Left colon (tissue), 2 donors: ENCODE measurements around the gene BCAS3. TPM values are rescaled to one million over a fixed set of nuclear protein-coding genes. Genes with fewer than 3 reads are reported as not detected.

Source experiments
- ATAC-seq: fragments of 200-7000 bp; cut with Tn5 transposase; one replicate; pipeline ENCODE4 v1.9.1; 2020; ENCODE audit warnings: mild to moderate bottlenecking, moderate library complexity
- DNase-seq, 2 donors: peaks; one replicate each; pipeline ENCODE4 v3.0.0-alpha.2; 2020
- intact Hi-C, 2 donors: fragments of 100-400 bp; cut with DNase I in 1 of 2; cut with micrococcal nuclease in 1 of 2; formaldehyde crosslinking; loops; one replicate each; pipeline versions ENCODE4 v1.11.2 to v1.14.0; 2022; cut with DNase I, micrococcal nuclease
- total RNA-seq, 2 donors: library from RNA; stranded (reverse); fragmentation: NEBNext Ultra II Directional; extraction: Animal tissue kit (Norgen Biotek cat#: 25700); gene quantifications; one replicate each; pipeline ENCODE4 v1.2.1, GENCODE V29; 2021
- donor health status: DM: no; HTN: no; CAD: no.
- donor health status: DM: yes; HTN: yes; CAD: no.

BCAS3 gene
- total RNA-seq, 2 donors from 2014 or later: 19.9 to 20.2 TPM

DNA sequence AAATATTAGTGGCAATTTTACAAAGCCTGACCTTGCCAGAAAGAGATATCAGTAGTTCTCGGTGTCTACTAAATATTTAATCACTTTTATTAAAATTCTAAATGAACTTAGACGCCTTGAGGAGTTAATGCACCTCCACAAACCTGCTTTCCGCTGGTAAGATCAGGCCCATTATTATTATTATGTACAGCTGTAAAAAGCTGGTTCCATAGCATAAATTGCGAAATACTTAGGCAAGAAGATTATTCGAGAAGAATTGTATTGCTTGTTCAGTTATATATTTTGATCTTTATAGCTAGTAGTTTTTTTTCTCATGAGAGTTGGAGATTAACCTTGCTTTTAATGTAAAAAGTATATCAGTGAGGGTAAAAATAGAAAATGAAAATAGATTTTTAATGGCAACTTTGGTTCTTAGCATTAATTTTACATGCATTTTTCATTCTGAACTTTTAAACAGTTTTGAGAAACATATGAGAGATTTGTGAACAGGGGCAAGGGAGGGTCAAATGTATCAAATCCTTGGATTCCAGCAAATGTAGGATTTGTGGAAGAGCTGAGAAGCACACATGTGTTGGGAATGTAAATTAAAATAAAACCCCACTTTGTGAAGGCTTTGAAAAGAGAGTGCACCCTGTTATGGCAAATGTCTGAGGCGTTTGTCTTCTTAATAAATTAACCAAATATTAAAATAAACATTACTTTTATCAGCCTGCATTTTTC is 471.6 kb downstream of the BCAS3 start:
- DNase-seq (no peak), ATAC-seq (no peak)
- intact Hi-C loops: no loop called here

DNA sequence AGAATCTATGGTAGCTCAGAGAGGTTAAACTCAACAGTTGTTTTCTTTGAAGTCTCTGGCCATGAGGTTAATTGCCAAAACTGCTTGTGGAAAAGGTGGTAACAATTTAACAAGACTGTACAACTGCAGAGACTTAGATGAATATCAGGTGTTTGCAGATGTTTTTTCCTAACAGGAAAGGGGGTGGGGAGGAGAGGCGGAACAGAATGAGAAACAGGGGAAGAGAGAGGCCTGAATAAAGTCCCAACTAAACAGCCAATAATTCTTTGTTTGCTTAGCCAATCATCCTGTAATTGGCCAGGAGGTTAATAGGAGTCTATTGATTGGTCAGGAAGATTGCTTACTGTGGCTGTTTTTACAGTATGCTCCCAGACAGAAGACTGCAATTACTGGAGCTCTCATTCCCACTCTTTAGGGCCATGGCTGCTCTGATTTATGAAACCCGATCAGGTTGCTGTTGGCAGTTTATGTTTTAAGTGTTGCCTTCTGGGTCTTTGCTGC is 472.3 kb downstream of the BCAS3 start:
- DNase-seq (no peak), ATAC-seq (no peak)
- intact Hi-C loops: no loop called here

DNA sequence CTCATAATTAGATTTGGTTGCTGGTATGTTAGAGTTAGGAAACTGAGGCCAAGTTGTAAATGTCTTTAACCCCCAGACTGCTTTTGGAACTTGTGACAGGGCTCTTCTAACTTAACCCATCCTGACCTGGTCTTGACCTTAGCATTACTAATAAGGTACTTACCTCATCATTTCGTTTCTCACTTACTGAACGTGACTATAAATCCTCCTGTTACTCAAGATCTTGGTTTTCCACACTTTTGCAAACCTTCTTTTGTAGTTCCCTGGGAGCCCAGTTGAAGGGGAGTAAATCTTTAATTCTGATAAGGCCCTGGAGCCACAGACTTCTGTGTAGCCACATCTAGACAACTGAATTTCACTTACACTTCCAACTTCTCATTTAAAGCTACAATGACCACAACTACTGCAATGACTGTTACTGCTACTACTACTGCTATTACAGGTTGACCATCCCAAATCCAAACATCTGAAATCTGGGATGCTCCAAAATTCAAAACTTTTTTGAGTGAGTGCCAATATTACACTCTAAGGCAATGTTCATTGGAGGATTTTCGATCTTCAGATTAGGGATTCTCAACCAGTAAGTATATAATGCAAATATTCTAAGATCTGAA is 473.1 kb downstream of the BCAS3 start:
- no peak for DNase-seq
- intact Hi-C loops: no loop called here
- ATAC-seq: no peak

DNA sequence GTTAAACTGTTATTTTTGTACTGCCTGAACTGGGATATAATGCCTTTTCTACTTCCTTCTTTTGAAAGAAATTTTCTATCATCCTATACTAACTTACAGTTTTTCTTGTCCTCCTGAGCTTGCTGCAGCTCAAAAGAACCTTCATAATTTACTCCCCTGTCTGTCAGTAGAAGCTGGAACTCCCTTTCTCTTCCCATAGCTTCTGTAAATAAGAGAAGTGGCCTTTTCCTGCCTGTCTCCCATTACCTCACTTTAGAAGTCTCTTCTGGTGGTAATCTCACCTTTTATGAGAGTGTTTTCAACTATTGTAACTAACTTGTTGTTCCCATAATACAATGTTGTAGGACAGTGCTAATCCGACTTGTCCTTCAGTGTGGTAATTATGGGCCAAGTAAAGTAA is 475.2 kb downstream of the BCAS3 start:
- no peak for DNase-seq
- intact Hi-C loops: no loop called here
- ATAC-seq: no peak

DNA sequence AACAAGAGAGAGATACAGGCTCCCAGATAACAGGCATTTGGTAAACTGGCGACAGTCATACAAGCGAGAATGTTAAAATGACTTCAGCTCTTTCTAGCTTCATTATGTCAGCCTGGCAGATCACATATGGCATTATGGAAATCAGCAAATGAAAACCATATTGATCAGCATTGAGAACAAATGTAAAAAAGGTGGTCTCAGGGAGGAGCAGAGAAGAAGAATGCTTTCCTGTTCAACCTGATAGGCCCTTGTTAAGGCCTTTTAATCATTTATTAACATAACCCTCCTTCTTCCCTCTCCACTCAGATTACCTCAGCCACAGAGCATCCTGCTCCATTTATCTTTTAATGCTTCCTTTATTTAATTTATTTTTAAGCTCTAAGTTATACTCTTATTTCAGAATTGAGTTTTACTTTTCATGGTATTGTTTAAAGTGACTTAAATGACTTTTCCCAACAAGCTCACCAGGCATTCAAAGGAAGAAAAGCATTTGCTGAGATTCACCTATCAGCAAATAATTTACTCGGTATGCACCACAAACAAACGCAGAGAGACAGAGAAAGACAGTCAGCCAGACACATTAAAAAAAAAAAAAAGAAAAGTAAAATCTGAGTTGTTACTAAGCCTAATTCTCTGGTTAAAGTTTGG is 478.1 kb downstream of the BCAS3 start:
- intact Hi-C loops: no loop called here
- no peak for ATAC-seq
- DNase-seq: no peak

DNA sequence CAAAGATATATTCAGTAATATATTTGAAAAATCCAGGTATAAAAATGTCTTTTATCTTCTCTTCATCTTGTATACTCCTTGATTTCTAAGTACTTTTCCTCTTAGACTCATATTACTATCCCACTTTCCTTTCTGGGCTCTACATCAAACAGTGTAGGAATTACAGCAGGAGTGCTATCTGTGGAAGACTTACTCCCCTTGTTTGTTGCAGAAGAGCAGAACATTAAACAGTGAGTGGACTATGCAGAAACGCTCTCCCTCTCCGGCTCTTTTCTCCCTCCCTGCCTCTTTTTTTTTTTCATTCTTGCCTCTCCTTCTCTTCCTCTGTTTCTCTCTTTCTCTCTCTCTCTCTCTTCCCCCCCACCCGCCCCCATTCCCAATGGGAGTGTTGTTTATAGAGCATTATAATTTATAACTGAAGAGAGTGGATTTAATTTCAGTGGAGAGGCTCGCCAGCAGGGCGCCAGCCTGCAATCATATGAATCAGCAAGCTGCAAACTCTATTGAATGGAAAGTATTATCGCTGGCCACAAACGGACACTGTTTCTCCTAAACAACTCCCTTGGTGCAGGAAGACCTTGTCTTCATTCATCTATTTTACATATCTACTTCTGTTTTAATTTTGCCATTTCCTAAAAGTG is 479.7 kb downstream of the BCAS3 start:
- intact Hi-C loops: no loop called here
- no peak for ATAC-seq
- no peak for DNase-seq

DNA sequence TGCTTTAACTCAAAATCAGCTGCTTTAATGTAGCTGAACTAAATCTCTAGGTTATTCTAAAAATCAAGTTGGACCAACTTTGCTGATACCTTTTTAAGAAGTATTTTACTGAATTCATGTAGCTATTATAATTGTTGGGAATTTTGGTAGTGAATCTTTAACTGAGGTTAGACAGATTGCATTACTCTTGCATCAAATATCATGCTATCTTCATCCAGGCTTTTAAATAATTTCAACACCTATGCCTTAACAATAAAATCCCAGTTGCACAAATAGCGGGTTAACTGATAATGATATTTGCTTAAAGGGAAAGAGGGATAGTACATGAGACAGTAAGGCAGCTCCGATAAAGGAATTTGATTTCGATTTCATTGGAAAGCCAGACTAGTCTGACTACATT is 480.7 kb downstream of the BCAS3 start:
- intact Hi-C loops: no loop called here
- DNase-seq (no peak), ATAC-seq (no peak)

DNA sequence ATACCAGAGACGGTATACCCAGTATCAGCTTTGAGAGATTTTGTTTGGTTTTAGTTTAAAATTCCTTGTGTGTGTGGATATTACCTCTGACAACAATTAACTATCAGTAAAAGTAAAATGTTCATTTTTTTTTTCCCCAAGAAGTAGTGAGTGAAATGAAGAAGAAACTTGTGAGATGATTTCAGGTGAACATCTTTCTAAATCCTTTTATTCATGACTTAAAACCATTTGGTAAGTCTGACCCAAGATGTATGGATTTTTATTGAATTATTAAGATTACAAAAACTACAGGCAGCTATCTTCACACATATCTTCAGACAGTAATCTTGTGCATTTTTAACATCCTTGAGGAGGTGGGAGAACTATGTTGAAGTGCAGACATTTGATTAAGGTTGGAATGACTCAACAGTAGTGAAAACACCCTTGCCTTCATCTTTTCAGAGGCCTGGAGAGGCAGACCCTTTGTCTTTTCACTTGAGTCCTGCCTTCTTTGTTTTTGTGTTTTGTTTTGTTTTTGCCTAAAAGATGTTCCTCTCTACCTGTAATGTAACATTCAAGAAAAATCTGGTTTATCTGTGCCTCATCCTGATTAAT is 481.7 kb downstream of the BCAS3 start:
- ATAC-seq (no peak), DNase-seq (no peak)
- intact Hi-C loops: no loop called here

DNA sequence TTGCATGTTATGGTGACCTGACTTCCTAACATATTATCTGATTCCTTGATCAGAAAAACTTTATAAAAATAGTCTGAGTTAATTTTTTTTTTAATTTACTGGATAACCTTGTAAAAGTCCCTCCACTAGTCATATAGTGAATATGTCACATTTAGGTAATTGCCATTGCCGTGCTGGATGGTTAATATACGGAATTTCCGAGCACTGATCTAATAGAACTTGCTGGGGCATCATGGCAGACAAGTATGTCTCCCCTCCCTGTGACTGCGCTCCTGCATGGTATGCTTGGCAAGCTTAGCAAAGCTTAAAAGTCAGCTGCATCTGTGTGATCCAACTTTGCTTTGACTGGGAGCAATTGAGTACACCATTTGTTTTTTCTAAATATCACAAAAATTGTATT is 482.6 kb downstream of the BCAS3 start:
- intact Hi-C loops: no loop called here
- no peak for DNase-seq
- ATAC-seq: no peak

DNA sequence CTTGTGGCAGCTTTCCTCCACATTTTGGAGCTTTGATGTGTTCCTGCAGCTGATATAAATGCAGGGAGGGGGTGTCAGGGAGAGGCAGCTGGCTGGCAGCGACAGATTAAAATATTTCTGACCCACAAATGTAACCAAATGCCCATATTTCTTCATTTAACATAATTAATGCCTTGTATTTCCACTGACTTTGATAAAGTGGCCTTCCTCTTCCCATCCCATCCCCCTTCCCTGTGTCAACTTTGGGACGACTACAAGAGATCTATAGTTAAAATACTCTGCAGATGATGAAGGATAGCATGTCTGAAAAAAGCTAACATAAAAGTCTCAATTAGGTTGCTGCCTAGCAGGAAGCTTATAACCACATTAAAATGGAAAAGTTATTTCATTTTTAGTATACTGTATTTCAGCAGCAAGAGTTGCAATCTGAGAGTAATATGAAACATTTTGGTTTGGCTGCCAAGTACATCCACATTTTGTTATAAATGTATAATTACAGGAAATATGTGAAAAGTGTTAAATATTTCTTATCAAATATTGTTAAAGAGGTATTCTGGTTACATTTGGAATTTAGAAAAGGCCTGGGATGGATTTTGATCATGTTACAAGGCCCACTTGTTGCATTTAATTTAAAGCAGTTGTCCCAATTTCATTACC is 483.3 kb downstream of the BCAS3 start:
- intact Hi-C loops: no loop called here
- no peak for DNase-seq
- ATAC-seq: no peak

DNA sequence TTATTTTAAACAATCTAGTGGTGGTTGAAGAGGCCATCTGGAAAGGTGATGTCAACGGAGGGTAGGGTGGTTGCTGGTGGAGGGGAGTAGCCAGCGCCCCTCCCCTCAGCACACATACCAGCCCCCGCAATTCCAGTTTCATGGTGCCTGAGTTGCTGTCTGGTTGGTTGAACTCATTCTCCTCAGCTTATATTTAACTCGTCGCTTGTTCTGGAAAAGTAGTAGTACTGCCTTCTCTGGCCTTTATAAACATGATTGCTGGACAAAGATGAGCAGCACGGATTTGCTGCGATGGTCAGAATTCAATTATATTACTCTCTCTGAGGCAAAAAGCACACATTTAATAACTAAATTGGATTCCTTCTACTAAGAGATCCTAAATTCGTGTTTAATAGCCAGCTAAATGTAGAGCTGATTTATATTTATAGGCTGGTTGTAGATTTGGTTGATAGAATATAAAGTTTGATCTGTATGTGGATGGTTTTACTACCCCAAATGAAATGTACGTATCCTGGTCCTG is 484.0 kb downstream of the BCAS3 start:
- intact Hi-C loops: no loop called here
- DNase-seq: no peak
- ATAC-seq: no peak

DNA sequence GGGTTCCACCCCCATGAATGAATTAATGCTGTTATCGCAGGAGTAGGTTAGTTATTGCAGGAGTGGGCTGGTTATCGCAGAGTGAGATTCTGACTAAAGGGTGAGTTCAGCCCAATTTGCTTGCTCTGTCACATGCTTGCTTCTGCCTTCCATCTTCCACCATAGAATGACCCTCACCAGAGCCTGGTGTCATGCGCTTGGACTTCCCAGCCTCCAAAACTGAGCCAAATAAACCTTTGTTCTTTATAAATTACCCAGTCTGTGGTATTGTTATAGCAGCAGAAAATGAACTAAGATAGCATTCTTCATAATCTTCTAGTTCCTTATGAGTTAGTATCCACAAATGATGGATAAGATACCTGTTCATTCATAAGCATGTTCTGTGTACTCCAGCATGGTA is 486.9 kb downstream of the BCAS3 start:
- DNase-seq (no peak), ATAC-seq (no peak)
- intact Hi-C loops: no loop called here

DNA sequence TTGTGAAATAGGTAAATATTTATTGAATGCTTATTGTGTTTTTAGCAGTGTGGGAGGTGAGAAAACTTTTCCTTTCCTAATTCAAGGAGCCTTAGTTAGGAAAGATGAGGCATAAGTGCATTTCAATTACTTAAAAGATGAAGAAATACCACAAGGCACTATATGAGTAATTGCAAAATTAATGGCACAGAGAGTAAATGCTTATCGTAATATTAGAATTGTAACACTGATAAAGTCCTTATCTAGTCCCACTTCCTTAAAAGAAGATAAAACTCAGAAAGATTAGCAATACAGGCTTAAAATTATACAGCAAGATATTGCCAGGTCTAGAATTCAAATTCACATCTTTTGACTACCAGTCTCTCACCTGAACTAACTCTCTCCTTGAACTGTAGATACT is 489.4 kb downstream of the BCAS3 start:
- intact Hi-C loops: no loop called here
- ATAC-seq: no peak
- DNase-seq: no peak

DNA sequence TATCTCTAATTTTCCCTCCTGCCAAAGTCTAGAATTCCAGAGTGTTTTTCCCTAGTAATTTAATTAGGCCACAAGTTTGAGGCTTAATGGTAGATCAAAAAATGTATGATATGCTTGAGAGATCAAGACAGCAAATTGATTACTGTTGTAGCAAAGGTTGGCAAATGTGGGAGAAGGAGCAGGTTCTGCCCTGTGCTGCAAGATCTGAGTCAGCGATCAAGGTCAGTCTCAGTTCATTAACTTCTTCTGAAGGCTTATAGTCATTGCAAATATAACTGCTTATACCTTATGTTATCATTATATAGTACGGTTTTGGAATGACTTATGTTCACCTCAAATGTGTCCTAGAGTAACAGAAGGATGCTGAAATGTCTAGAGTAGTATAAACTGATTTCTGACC is 490.9 kb downstream of the BCAS3 start:
- intact Hi-C loops: no loop called here
- no peak for ATAC-seq
- DNase-seq: no peak

DNA sequence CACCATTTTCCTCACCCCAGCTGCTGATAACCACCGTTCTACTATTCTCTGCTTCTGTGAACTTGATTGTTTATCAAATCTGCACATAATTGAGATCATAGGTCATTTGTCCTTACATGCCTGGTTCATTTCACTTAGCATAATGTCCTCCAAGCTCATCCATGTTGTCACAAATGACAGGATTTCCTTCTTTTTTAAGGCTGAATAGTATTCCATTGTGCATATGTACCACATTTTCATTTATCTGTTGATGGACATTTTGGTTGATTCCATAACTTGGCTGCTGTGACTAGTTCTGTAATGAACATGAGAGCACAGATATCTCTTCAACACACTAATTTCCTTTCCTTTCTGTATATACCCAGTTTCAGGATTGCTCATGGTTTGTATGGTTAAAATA is 496.7 kb downstream of the BCAS3 start:
- ATAC-seq (no peak), DNase-seq (no peak)
- intact Hi-C loops: no loop called here

DNA sequence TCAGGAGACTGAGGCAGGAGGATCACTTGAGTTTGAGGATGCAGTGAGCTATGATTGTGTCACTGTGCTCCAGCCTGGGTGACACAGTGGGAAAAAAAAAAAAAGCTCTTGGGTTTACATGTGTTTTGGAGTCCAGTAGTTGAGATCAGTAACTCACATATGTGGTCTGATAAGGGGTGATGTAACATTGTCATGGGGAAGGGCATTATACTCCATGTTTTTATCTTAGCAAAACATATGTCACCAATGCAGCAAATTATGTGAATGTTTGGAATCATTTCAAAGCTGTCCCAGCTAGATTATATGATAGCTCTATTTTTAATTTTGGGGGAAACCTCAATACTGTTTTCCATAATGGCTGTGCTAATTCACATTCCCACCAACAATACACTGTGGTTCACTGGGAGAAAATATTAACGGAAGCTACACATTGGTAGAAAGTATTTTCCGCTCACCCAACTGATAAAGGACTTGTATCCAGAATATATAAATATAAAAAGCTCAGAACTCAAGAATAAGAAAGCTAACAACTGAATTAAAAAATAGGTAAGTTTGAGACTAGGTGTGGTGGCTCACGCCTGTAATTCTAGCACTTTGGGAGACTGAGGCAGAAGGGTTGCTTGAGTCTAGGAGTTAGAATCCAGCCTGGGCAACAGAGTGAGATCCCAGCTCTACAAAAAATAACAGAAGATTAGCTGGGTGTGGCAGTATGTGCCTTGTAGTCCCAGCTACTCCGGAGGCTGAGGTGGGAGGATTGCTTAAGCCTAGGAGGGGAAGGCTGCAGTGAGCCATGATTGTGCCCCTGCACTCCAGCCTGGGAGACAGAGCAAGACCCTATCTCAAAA is 497.9 kb downstream of the BCAS3 start:
- DNase-seq: no peak
- no peak for ATAC-seq

DNA sequence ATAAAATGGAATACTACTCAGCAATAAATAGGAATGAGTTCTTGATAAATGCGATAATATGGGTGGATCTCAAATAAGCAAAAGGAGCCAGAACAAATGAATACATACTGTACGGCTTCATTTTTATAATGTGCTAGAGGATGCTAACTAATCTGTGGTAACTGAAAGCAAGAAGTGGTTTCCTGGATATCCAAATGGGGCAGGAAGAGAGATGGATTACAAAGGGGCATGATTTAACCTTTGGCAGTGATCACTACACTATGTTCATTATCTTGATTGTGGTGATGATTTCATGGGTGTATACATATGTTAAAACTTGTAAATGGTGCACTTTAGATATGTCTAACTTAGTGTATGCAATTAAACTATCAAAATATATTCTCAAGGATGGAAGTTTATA is 499.7 kb downstream of the BCAS3 start:
- DNase-seq (no peak), ATAC-seq (no peak)
- intact Hi-C loops: no loop called here

More for the DNA sequence above, 497.9 kb downstream of the BCAS3 start:
- intact Hi-C loops: no loop called here

DNA sequence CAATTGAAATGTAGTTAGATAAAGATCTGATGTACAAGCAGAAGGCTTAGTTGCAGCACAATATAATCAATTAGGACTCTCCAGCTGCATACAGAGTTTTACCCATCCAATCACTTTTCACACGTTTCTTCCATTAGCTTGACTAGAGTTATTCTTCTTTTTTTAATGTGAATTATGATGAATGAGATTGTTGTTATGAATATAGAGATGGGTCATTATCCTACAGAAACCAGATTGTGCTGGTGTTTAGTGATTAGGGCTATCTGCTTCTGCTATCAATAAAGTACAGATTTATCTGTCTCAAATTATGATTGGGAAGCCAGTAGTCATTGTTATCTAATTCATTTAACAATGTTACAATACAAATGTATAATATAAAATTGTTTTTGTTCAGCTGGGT is 500.6 kb downstream of the BCAS3 start:
- DNase-seq (no peak), ATAC-seq (no peak)
- intact Hi-C loops: no loop called here
